Measurements from ENCODE around the gene TSKS.

- TF ChIP-seq CTCF (IDR thresholded peaks at IDR 0.05; ENCODE audit: insufficient read depth, low read depth, low read length) (no peak), EZH2 (IDR thresholded peaks at IDR 0.05; ENCODE audit: insufficient read depth, low read length) (no peak)
Measured at GRCh38 chr19:49727217-49728030, 35.7 kb downstream of the TSKS start.

All from astrocyte (in vitro differentiated cells and primary cell).